K562 (cell line): Measurements from ENCODE around the gene PRPS2. TPM values are rescaled to one million over a fixed set of nuclear protein-coding genes. Genes with fewer than 3 reads are reported as not detected.

ENCODE experiments used
- ATAC-seq: fragments of 200-7000 bp; cut with Tn5 transposase; 3 replicates; pipeline ENCODE4 v1.9.1; 2020; ENCODE audit warnings: moderate library complexity
- BruUV-seq: library from RNA; stranded (reverse); fragments of 400-500 nt; replicated peaks from 2 replicates; lab custom pipeline; 2021; lab: Mats Ljungman, UMichigan
- CTCF ChIA-PET: fragments of 300-600 bp; formaldehyde crosslinking; extraction: SDS; loops from one replicate; lab custom pipeline; 2021; ENCODE audit warnings: low intra/inter-chr PET ratio; lab: Yijun Ruan, JAX
- POLR2A ChIA-PET: fragments of 300-600, 350-650 bp; sonication (Branson Sonifier 250); formaldehyde crosslinking; extraction: SDS; loops from one replicate; lab custom pipeline; 2021; ENCODE audit warnings: antibody characterized with exemption, inconsistent platforms; lab: Yijun Ruan, JAX
- DNase-seq, 4 experiments: peaks; one replicate each; pipeline versions ENCODE4 v3.0.0 to v3.0.0-alpha.2; 2011 to 2018; ENCODE audit warnings: low spot score in 3 of 4, mixed read lengths in 3 of 4; ENCODE audit errors: extremely low read depth in 1 of 4
- FAIRE-seq: peaks from 2 replicates; lab custom pipeline; 2011; peaks lifted over from hg19 to GRCh38; lab: Jason Lieb, UNC
- H2AFZ ChIP-seq: 2 replicates; pipeline ENCODE4 v1.6.0; 2011; ENCODE audit warnings: low read depth, low read length, control low read depth, inconsistent platforms
- H3K27ac ChIP-seq: fragments of 200-600 bp; 3 replicates; pipeline ENCODE4 v1.8.0; 2011; ENCODE audit warnings: low read depth, mild to moderate bottlenecking, control low read depth, inconsistent platforms, low read length, moderate library complexity, mixed read lengths; ENCODE audit errors: extremely low read depth
- H3K27me3 ChIP-seq, 2 experiments: fragments of 300-600 bp in 1 of 2; 2 replicates in 1 of 2; 3 replicates in 1 of 2; pipeline versions ENCODE4 v1.6.0 to v1.8.0; 2011; ENCODE audit warnings: inconsistent platforms in 2 of 2, low read length in 2 of 2, mild to moderate bottlenecking in 1 of 2, mixed read lengths in 1 of 2, moderate library complexity in 1 of 2; ENCODE audit not compliant: control insufficient read depth in 2 of 2, insufficient read depth in 2 of 2
- H3K36me3 ChIP-seq: fragments of 300-600 bp; 3 replicates; pipeline ENCODE4 v1.8.0; 2011; ENCODE audit warnings: mild to moderate bottlenecking, low read length, inconsistent platforms; ENCODE audit not compliant: control insufficient read depth, insufficient read depth
- H3K4me1 ChIP-seq, 2 experiments: fragments of 200-600 bp in 1 of 2; replicated peaks in 1 of 2; 2 replicates in 1 of 2; 3 replicates in 1 of 2; pipeline versions ENCODE4 v1.5.1 to v1.8.0; 2011; ENCODE audit warnings: inconsistent platforms in 2 of 2, low read length in 2 of 2, mild to moderate bottlenecking in 1 of 2, mixed read lengths in 1 of 2, moderate library complexity in 1 of 2; ENCODE audit not compliant: control insufficient read depth in 2 of 2, insufficient read depth in 2 of 2
- H3K4me2 ChIP-seq: 2 replicates; pipeline ENCODE4 v1.6.1; 2011; ENCODE audit warnings: low read length, control low read depth, inconsistent platforms, mixed read lengths; ENCODE audit not compliant: insufficient read depth
- H3K4me3 ChIP-seq: fragments of 200-600 bp; sonication (generic), shearing (Covaris generic); 2 replicates; pipeline ENCODE4 v1.5.1; 2016; ENCODE audit warnings: control low read depth, inconsistent platforms
- H3K79me2 ChIP-seq: fragments of 200-600 bp; 3 replicates; pipeline ENCODE4 v1.8.0; 2011; ENCODE audit warnings: low read length, inconsistent platforms; ENCODE audit not compliant: control insufficient read depth, insufficient read depth
- H3K9ac ChIP-seq, 2 experiments: 2 replicates each; pipeline versions ENCODE4 v1.6.0 to v1.6.1; 2011; ENCODE audit warnings: low read depth in 2 of 2, low read length in 2 of 2, control low read depth in 1 of 2, inconsistent platforms in 1 of 2, mild to moderate bottlenecking in 1 of 2, mixed read lengths in 1 of 2; ENCODE audit not compliant: insufficient read depth in 1 of 2
- H3K9me1 ChIP-seq: one replicate; pipeline ENCODE4 v1.6.0; 2011; ENCODE audit warnings: inconsistent platforms, mild to moderate bottlenecking, low read length, moderate library complexity; ENCODE audit not compliant: control insufficient read depth, insufficient read depth
- H3K9me3 ChIP-seq: replicated peaks from 2 replicates; pipeline ENCODE4 v1.5.1; 2011; ENCODE audit warnings: low read depth, low read length, inconsistent platforms; ENCODE audit not compliant: control insufficient read depth, insufficient read depth
- H4K20me1 ChIP-seq: replicated peaks from 2 replicates; pipeline ENCODE4 v1.6.1; 2011; ENCODE audit warnings: low read length, inconsistent platforms, mixed read lengths; ENCODE audit not compliant: control insufficient read depth, insufficient read depth
- ATF1 ChIP-seq, 2 experiments: fragments of 450-650 bp in 1 of 2; IDR thresholded peaks; 2 replicates each; pipeline ENCODE4 v1.6.1; 2016; ENCODE audit warnings: missing compliant biosample characterization in 1 of 2, missing genetic modification characterization in 1 of 2
- ZNF431 ChIP-seq: sonication (generic); formaldehyde crosslinking; IDR thresholded peaks from 2 replicates; pipeline ENCODE4 v1.8.0; 2022; ENCODE audit warnings: mild to moderate bottlenecking, missing genetic modification reagents
- WGBS: fragments of 100-300 bp; shearing (Covaris generic); methylation state at CpG from one replicate; pipeline ENCODE4 v1.1.6; 2016; ENCODE audit warnings: low coverage, mixed read lengths; ENCODE audit not compliant: insufficient coverage; ENCODE audit errors: missing lambda C conversion rate; 5-methylcytosine and 5-hydroxymethylcytosine counted together
- in situ Hi-C: fragments of 300-500 bp; cut with MboI; formaldehyde crosslinking; loops from 4 replicates; pipeline ENCODE4 v1.15.0; 2018; ENCODE audit warnings: inconsistent platforms, mixed read lengths
- intact Hi-C: fragments of 100-400 bp; cut with micrococcal nuclease; formaldehyde crosslinking; loops from 2 replicates; pipeline ENCODE4 v1.14.2; 2022
- polyA plus RNA-seq, 8 experiments: library from polyadenylated mRNA; depleted of rRNA in 4 of 8; stranded (reverse) in 5 of 8; unstranded in 3 of 8; fragments of >200 nt; fragmentation: Nextera tagmentation in 2 of 8; fragmentation: Illumina TruSeq in 1 of 8; extraction: Ambion mirVana in 2 of 8; extraction: Trizol in 1 of 8; gene quantifications; 2 replicates each; pipeline versions ENCODE4 v1.2.1 to v1.2.3, GENCODE V29; 2011 to 2014; ENCODE audit warnings: inconsistent platforms in 1 of 8, missing spikeins in 1 of 8
- total RNA-seq, 7 experiments: library from RNA; depleted of rRNA in 6 of 7; stranded (reverse); fragments of >200 nt in 6 of 7; fragmentation: Illumina TruSeq in 2 of 7; extraction: Trizol in 2 of 7; gene quantifications; 2 replicates each; pipeline versions ENCODE4 v1.2.1 to v1.2.3, GENCODE V29; 2011 to 2021; ENCODE audit warnings: low replicate concordance in 1 of 7
- TF ChIP-seq, protein P1 (sequence below), 2 experiments: fragments of 450-650 bp; conservative IDR thresholded peaks; 2 replicates each; pipeline ENCODE4 v1.6.1; 2017; ENCODE audit warnings: mild to moderate bottlenecking in 2 of 2, moderate library complexity in 2 of 2
- TF ChIP-seq, protein P2 (sequence below): fragments of 250-450 bp; sonication (Bioruptor Pico); IDR thresholded peaks from 2 replicates; pipeline ENCODE4 v1.4.0; 2020
- TF ChIP-seq, protein P3 (sequence below): fragments of 250-450 bp; sonication (Bioruptor Pico); IDR thresholded peaks from 2 replicates; pipeline ENCODE4 v1.8.0; 2022; ENCODE audit warnings: inconsistent platforms

PRPS2 gene
- total and polyA plus RNA-seq, 9 of the 15 experiments (the other 6 are each of a cell fraction or from before 2014, with no cell fraction given): 50.3 to 85.0 (median 62.1) TPM

DNA sequence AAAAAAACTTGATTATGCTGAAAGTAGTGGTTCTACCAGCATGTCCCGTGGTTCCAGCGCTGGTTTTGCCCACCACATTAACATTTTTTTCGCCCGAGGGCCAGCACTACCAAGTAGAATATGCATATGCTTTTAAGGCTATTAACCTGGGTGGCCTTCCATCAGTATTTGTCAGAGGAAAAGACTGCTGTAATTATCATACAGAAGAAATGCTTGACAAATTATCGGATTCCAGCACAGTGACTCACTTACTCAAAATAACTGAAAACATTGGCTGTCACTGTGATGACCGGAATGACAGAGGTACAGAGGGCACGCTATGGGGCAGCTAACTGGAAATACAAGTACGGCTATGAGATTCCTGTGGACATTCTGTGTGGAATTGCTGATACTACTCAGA lies 34.6 kb downstream of the PRPS2 start:
- Histone ChIP-seq H3K9me3 (no peaks in the 10 kb centered on the region), H3K27me3 (peaks cover 5 to 6% of the 10 kb centered on the region in 2 experiments; a peak in 3 of 5 replicates), H4K20me1 (no peaks in the 10 kb centered on the region), H3K4me1 (no peaks in the 10 kb centered on the region), H3K36me3 (peaks cover 40% of the 10 kb centered on the region; the same call in 2 of the 3 replicates), H3K9me1 (no peaks in the 10 kb centered on the region), H3K9ac (no peak overlapping the region), H3K79me2 (no peaks in the 10 kb centered on the region), H3K27ac (no peak overlapping the region), H3K4me2 (no peak overlapping the region), H2AFZ (no peak overlapping the region), H3K4me3 (no peak overlapping the region)
- ChIA-PET CTCF (no interaction called here), POLR2A (no interaction called here)
- FAIRE-seq (no peak), ATAC-seq (no peak), DNase-seq (no peak)
- WGBS: 93% methylated on average over 6 of the region's 8 CpGs
- intact Hi-C loops (loop anchor here (5.0 to 10.0 kb wide), 2 partner anchors 66 to 659 kb away; no protein-coding TSS in a partner anchor), in situ Hi-C loops (loop anchor here (10.0 kb wide), 1 partner anchor 69 kb away; no protein-coding TSS in a partner anchor)
- no TSS peak for BruUV-seq
- no peak for TF ChIP-seq ATF1 (CRISPR knock-in tag; IDR thresholded peaks at IDR 0.05)
- no peak for TF ChIP-seq ATF1 (tag; IDR thresholded peaks at IDR 0.05)
- TF ChIP-seq ZNF431 (CRISPR knock-in tag): no peak
- TF ChIP-seq, protein P1, sequence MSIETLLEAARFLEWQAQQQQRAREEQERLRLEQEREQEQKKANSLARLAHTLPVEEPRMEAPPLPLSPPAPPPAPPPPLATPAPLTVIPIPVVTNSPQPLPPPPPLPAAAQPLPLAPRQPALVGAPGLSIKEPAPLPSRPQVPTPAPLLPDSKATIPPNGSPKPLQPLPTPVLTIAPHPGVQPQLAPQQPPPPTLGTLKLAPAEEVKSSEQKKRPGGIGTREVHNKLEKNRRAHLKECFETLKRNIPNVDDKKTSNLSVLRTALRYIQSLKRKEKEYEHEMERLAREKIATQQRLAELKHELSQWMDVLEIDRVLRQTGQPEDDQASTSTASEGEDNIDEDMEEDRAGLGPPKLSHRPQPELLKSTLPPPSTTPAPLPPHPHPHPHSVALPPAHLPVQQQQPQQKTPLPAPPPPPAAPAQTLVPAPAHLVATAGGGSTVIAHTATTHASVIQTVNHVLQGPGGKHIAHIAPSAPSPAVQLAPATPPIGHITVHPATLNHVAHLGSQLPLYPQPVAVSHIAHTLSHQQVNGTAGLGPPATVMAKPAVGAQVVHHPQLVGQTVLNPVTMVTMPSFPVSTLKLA (conservative IDR thresholded peaks at IDR 0.05): no peak
- TF ChIP-seq, protein P2, sequence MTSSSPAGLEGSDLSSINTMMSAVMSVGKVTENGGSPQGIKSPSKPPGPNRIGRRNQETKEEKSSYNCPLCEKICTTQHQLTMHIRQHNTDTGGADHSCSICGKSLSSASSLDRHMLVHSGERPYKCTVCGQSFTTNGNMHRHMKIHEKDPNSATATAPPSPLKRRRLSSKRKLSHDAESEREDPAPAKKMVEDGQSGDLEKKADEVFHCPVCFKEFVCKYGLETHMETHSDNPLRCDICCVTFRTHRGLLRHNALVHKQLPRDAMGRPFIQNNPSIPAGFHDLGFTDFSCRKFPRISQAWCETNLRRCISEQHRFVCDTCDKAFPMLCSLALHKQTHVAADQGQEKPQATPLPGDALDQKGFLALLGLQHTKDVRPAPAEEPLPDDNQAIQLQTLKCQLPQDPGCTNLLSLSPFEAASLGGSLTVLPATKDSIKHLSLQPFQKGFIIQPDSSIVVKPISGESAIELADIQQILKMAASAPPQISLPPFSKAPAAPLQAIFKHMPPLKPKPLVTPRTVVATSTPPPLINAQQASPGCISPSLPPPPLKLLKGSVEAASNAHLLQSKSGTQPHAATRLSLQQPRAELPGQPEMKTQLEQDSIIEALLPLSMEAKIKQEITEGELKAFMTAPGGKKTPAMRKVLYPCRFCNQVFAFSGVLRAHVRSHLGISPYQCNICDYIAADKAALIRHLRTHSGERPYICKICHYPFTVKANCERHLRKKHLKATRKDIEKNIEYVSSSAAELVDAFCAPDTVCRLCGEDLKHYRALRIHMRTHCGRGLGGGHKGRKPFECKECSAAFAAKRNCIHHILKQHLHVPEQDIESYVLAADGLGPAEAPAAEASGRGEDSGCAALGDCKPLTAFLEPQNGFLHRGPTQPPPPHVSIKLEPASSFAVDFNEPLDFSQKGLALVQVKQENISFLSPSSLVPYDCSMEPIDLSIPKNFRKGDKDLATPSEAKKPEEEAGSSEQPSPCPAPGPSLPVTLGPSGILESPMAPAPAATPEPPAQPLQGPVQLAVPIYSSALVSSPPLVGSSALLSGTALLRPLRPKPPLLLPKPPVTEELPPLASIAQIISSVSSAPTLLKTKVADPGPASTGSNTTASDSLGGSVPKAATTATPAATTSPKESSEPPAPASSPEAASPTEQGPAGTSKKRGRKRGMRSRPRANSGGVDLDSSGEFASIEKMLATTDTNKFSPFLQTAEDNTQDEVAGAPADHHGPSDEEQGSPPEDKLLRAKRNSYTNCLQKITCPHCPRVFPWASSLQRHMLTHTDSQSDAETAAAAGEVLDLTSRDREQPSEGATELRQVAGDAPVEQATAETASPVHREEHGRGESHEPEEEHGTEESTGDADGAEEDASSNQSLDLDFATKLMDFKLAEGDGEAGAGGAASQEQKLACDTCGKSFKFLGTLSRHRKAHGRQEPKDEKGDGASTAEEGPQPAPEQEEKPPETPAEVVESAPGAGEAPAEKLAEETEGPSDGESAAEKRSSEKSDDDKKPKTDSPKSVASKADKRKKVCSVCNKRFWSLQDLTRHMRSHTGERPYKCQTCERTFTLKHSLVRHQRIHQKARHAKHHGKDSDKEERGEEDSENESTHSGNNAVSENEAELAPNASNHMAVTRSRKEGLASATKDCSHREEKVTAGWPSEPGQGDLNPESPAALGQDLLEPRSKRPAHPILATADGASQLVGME (CRISPR knock-in tag): no peak
- TF ChIP-seq, protein P3, sequence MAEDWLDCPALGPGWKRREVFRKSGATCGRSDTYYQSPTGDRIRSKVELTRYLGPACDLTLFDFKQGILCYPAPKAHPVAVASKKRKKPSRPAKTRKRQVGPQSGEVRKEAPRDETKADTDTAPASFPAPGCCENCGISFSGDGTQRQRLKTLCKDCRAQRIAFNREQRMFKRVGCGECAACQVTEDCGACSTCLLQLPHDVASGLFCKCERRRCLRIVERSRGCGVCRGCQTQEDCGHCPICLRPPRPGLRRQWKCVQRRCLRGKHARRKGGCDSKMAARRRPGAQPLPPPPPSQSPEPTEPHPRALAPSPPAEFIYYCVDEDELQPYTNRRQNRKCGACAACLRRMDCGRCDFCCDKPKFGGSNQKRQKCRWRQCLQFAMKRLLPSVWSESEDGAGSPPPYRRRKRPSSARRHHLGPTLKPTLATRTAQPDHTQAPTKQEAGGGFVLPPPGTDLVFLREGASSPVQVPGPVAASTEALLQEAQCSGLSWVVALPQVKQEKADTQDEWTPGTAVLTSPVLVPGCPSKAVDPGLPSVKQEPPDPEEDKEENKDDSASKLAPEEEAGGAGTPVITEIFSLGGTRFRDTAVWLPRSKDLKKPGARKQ: no peak
